T follicular helper cell (primary cell): ENCODE data around the gene CUBN.
"Not testable (repeated sequence)": the region's sequence is repeated elsewhere in the genome, so short reads cannot be mapped to it uniquely, and the experiment has no call there.

Experiments used
- DNase-seq: peaks from one replicate; pipeline ENCODE4 v3.0.0-alpha.2; 2020; ENCODE audit warnings: low read depth

Gene CUBN

DNA sequence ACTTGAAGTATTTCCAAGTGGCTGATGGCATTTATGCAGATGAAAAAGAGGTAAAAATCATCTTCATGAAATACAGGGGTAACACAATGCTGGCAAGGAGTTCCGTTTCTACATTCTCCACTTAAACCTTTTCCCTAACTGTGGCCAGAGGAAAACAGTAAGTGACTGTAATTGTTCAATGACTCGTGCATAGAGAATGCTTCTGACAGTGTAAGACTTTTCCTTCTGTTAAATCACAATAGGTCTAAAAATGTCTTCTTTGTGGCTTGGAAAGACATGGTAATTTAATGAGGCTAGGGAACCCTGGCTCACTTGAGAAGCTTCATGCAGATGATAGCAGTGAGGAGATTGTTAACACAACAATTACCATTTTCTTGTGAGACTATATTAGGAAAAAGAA, 262.1 kb downstream of the CUBN start:
- DNase-seq, result no peak

- DNase-seq, result no peak
These were observed 262.9 kb downstream of the CUBN start for GRCh38 chr10:16866541-16867275.

- no peak for DNase-seq
These were observed 263.8 kb downstream of the CUBN start for GRCh38 chr10:16865766-16866165.

- DNase-seq, result no peak
These were observed 265.8 kb downstream of the CUBN start for GRCh38 chr10:16863766-16864165.

DNA sequence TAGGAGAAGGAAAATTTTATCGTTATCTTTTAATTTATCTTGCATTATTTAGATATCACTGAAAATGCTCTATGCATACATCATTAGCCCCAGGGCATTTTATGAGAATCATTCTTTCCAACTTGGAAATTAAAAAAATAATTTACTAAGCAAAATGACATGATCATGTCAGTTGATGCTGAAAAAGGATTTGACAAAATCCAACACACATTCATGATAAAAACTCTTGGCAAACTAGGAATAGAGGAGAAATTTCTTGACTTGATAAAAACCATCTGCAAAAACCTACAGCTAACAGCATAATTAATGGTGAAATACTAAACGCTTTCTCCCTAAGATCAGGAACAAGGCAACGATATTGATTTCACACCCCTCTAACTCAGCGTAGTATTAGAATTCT, 272.2 kb downstream of the CUBN start:
- DNase-seq, result no peak

- DNase-seq, result no peak
These were observed 273.0 kb downstream of the CUBN start for GRCh38 chr10:16856567-16856966.

- no peak for DNase-seq
These were observed 273.5 kb downstream of the CUBN start for GRCh38 chr10:16856092-16856491.

- DNase-seq, result no peak
These were observed 275.0 kb downstream of the CUBN start for GRCh38 chr10:16854623-16855022.

DNA sequence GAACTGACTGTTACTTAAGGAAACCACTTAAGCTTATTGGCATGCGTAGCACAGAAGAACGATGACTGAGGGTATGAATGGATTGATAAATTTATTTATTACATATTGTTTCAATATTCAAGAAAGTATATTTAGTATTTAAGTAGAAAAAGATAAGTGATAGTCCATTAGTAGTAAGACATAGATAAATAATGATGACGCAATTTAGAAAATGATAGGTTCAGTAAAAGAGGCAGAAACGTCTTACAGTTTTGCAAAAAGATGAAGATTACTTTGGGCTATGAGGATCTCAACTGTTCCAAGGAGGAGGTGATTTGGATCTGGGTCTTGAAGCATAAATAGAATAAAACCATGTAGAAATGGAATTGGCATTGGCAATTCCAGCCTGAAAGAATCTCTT, 275.8 kb downstream of the CUBN start:
- DNase-seq, result no peak

DNA sequence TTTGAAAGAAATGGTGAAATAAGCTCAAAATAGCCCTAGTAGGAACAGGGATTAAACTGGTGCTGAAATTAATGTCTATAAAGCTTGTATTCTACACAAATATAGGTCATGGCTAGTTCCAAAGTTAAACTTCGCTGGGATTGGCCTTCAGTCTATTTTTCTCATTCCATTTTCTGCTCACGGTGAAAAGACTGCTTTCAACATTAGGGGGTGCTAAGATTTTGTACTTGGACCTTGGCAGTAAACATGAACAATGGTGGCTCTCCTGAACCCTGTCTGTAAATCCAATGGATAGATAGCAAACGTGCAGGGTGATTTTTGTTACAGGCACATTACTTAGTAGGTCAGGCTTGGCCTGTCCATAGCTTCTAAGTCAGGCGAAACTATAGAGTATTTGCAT, 276.4 kb downstream of the CUBN start:
- DNase-seq, result no peak

- DNase-seq, result no peak
These were observed 277.0 kb downstream of the CUBN start for GRCh38 chr10:16852624-16853023.

- no peak for DNase-seq
These were observed 281.0 kb downstream of the CUBN start for GRCh38 chr10:16848562-16849154.

DNA sequence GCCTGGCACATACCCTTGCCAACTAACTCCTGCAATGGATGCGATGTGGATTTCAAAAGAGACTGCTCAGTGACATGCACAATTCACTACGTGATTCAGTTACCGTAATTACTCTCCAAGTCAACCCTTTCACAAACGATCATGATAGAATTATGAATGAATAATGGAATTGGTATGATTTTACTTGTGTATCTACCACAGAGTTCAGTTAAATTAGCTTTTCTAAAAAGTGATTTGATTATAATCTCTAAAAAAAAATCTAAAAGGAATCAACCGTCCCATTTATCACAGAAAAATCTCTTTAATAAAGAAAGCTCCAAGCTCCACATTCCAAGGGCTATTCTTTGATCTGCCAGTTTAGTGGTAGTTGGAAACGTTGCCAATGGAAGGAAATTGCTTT, 282.0 kb downstream of the CUBN start:
- DNase-seq, result no peak

DNA sequence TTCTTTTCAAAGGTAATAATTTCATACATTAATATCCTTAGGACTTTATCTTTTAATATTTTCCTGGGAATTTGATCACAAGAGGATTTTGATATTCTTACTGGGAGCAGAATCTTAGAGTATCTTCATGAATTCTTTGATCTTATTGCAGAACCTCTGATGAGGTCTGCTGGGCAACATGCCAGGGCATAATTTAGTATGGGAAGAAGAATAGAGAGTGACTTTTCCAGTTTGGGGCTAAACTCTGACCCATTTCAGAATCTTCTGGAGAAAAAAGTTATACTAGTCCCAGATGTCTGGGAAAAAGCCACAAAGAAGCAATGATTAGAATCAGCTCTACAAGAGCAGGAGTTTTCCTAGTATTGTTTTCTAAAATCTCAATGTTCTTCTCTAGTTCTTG, 284.4 kb downstream of the CUBN start:
- no peak for DNase-seq

DNA sequence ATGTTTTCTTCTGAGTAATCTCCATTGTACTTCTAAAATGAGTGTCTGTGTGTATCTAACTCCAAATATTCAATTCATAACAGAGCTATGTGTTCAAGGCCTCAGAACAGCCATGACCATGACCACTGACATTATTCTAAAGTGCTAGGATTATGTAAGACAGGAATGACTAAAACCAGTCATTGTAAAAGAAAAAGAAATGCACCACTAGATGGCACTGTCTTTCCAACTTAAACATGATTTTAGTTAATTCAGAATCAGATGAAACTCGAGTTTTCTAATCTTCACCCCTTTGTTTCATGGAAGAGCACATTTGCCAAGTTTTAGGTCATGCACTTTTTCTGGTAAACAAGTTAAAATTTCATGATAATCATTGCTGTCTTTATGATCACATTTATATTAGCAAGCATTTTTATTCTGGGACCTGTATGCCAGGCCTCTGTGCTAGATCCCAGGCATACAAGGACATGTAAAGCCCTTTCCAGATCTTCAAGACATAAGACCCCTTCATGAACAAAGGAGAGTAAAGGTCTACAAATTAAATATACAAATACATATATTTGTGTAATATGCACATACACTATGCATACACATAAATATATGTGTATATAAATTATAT, 286.2 kb downstream of the CUBN start:
- DNase-seq, result no peak

DNA sequence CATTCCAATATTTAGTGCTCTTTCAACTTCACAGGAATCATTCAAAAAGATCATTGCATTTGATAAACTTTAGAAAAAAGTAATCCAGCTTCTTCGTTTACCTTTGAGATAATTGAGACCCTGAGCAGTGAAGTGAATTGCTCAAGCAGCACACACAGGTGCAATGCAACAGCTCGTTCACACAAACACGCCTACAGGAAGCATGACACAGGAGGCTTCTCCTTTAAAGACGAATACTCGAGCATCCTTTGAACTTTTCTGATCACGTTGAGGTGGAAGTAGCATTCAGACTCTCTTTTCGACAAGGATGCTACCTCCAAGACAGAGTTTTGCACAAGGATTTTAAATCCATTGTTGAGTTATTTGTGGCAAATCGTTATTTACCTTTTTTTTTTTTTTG, 294.4 kb downstream of the CUBN start:
- peak; percentile 20 for DNase-seq

DNA sequence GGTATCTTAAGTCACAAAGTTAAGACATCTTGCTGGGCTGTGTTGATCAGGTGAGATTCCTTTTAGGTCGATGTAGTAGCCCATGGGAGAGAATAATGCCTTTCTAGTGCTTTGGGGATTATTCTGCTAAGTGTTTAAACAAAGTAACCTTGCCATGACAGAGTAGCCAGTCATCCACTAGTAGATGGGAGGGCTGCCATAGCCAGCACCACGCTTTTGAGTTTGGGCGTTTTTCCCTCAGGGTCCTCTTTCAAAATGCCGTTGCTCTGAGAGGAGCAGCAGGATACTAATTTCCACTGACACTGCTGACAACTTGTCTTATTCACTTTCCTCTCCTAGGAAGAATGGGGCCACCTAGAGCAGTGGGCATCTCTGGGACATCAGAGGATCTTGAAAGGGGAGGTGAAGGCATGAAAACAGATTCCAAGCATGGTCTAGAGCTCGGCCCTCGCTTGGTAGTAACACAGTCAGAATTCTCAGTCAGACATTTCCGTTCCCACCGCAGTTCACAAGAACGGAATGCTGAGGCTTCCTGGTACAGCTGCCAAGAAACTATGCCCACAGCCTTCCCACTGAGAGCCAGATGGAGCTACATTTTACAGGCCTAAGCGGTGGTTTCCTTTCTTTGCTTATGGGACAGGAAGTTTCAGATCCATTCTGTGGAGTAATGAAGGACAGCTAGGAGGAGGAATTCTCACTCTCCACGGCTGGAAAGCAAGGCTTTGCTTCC, 297.1 kb downstream of the CUBN start:
- DNase-seq, result no peak

DNA sequence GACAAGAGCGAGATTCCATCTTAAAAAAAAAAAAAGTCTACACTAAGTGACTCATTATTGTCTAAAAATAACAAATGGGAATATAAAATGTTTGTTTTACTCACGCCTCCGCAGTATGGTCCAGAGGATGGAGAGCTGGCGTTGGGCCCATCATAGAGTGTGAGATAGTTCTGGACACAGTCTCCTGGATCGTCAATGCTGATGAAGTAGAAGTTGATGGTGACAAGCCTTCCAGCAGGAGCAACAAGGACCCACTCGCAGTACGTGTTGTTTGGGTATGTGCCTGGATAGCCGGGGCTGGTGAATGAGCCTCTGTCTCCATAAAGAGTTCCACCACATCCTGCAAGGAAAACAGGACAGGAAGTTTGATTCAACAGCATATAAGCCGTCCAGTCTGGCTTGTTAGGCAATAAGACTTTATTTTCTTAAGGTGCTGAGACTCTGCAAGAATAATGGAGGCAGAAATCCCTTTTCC, 300.9 kb downstream of the CUBN start:
- DNase-seq, result no peak

DNA sequence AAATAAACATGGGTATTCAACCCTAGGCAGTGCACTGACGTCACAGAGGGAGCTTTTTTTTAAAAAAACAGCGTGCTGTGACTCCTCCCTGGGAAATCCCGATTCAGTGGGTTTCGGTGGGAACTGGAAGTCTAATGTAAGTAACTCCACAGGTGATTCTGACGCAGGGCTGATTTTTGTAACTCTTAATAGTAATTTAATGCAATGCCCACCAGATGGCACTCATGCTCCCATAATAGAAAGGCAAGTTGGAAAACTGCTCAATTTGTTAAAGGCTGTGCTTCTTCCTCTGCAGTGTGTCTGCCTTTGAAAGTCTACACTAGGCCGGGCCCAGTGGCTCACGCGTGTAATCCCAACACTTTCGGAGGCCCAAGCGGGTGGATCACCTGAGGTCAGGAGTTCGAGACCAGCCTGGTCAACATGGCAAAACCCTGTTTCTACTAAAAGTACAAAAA, 301.5 kb downstream of the CUBN start:
- DNase-seq, result peak; percentile 43

- not testable (repeated sequence) for DNase-seq
These were observed 302.1 kb downstream of the CUBN start for GRCh38 chr10:16827474-16827873.

- DNase-seq, result no peak
These were observed 306.8 kb downstream of the CUBN start for GRCh38 chr10:16822726-16823360.

GRCh38 chr10:16822027-16822426, 307.6 kb downstream of the CUBN start:
- no peak for DNase-seq
